HG03045 (cell line): ENCODE data around the gene DNASE1.

Experiments used
- ATAC-seq: cut with Tn5 transposase; IDR thresholded peaks from one replicate; pipeline ENCODE4 v1.9.1; 2021; ENCODE audit warnings: mild to moderate bottlenecking, moderate library complexity; ENCODE audit not compliant: unreplicated experiment

The DNASE1 gene

GRCh38 chr16:3661922-3662321 is 7.4 kb downstream of the DNASE1 start:
- ATAC-seq: no peak

- ATAC-seq: no peak
Measured at GRCh38 chr16:3662601-3663000, 8.1 kb downstream of the DNASE1 start.

GRCh38 chr16:3664187-3664896 is 9.9 kb downstream of the DNASE1 start:
- no peak for ATAC-seq

- no peak for ATAC-seq
Measured at GRCh38 chr16:3665508-3665907, 11.0 kb downstream of the DNASE1 start.

GRCh38 chr16:3668626-3669025 is 14.1 kb downstream of the DNASE1 start:
- no peak for ATAC-seq

GRCh38 chr16:3669082-3669481 is 14.6 kb downstream of the DNASE1 start:
- no peak for ATAC-seq

GRCh38 chr16:3670711-3671110 is 16.2 kb downstream of the DNASE1 start:
- no peak for ATAC-seq

- no peak for ATAC-seq
Measured at GRCh38 chr16:3671424-3671823, 16.9 kb downstream of the DNASE1 start.

GRCh38 chr16:3672571-3673041 is 18.1 kb downstream of the DNASE1 start:
- no peak for ATAC-seq

- no peak for ATAC-seq
Measured at GRCh38 chr16:3673201-3673600, 18.7 kb downstream of the DNASE1 start.

- ATAC-seq: no peak
Measured at GRCh38 chr16:3673676-3674377, 19.3 kb downstream of the DNASE1 start.

GRCh38 chr16:3674513-3675295 is 20.2 kb downstream of the DNASE1 start:
- ATAC-seq: no peak

GRCh38 chr16:3675601-3676130 is 21.2 kb downstream of the DNASE1 start:
- no peak for ATAC-seq

- no peak for ATAC-seq
Measured at GRCh38 chr16:3677994-3678393, 23.5 kb downstream of the DNASE1 start.

- no peak for ATAC-seq
Measured at GRCh38 chr16:3681206-3681605, 26.7 kb downstream of the DNASE1 start.

GRCh38 chr16:3687021-3687420 is 32.5 kb downstream of the DNASE1 start:
- no peak for ATAC-seq

- ATAC-seq: no peak
Measured at GRCh38 chr16:3687792-3688191, 33.3 kb downstream of the DNASE1 start.

- ATAC-seq: no peak
Measured at GRCh38 chr16:3689731-3690130, 35.2 kb downstream of the DNASE1 start.

- ATAC-seq: no peak
Measured at GRCh38 chr16:3690470-3690928, 36.0 kb downstream of the DNASE1 start.

- ATAC-seq: no peak
Measured at GRCh38 chr16:3690980-3691720, 36.7 kb downstream of the DNASE1 start.

- no peak for ATAC-seq
Measured at GRCh38 chr16:3691761-3692160, 37.3 kb downstream of the DNASE1 start.
